Daoy (cell line): ENCODE measurements around the gene OR51B6. TPM values are rescaled to one million over a fixed set of nuclear protein-coding genes. Genes with fewer than 3 reads are reported as not detected.
"Not testable (repeated sequence)": the region's sequence is repeated elsewhere in the genome, so short reads cannot be mapped to it uniquely, and the experiment has no call there.

ENCODE experiments used
- DNase-seq: peaks from one replicate; pipeline ENCODE4 v3.0.0-alpha.2; 2015; ENCODE audit warnings: low read depth
- total RNA-seq: library from RNA; depleted of rRNA; stranded (reverse); fragments of >200 nt; shearing (Covaris generic); gene quantifications from 2 replicates; pipeline ENCODE4 v1.2.3, GENCODE V29; 2014; rRNA removed

OR51B6 gene
- total RNA-seq, 1 experiment from 2014 or later, result not detected

- DNase-seq, result not testable (repeated sequence)
Measured at GRCh38 chr11:5366365-5366764, 15.1 kb downstream of the OR51B6 start.

DNA sequence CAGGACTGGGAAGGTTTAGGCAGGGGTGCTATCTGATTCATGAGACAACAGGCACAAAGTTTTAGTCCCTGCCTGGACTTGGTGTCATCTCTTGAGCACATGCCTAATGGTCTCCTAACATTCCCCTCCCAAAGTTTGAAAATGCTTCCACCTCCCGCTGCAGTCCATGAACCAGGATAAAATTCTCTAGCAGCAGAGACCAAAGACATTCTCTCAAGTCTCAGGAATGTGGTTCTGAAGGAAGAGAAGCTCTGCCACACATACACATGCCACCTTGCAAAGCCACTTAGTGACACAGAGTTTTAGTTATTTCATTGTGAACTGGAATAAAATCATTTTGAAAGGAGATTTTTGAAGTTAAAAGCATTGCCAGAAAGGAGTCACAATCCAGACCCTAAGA lies 15.5 kb downstream of the OR51B6 start:
- no peak for DNase-seq

GRCh38 chr11:5367448-5368074 lies 16.3 kb downstream of the OR51B6 start:
- peak; percentile 6 for DNase-seq

DNA sequence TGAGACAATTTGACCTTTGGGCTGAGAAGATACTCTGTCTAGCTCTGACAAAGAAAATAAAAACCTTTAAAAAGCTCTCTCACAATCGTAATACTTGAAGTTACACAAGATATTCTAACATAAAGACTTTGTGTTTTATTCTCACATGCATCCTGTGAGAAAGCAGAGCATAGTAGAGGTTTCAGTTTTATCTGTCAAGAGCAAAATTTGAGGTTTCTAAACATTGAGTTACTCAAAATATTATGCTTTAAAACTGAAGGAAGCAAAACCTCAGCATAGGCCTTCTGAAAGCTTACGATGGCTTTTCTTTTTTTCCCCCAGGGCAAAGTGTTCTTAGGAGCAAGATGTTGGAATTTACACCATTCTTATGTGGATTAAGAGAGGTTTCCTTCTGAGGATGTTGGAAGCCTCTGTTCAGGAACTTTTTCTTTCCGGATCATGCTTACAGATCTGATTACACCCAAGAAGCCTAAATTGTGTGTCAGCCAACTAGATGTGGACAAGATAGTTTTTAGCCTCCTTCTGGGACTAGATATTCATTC lies 17.3 kb downstream of the OR51B6 start:
- no peak for DNase-seq

- no peak for DNase-seq
Measured at GRCh38 chr11:5369789-5370188, 18.5 kb downstream of the OR51B6 start.

- peak; percentile 29 for DNase-seq
Measured at GRCh38 chr11:5380740-5381342, 29.5 kb downstream of the OR51B6 start.

DNA sequence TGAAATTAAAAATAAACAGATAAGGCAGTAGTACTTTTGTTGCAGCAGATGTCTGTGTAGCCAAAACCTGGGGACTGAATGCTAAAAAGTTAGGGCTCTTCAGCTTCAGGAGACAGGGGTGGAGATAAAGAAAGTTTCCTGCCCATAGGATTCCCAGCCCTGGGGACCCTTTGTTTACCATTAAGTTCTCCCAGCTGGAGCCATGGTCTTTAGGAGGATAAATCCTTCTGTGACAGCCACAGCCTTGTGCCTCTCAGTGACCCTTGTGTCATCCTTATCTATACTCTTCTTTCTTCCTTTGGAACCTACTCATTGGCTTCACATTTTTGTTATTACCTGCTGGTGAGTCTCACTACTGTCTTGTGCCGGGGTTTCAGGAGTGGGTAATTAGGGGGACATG lies 32.3 kb downstream of the OR51B6 start, which contains the start of gene OR51M1:
Gene OR51M1 (plus strand): TSS at position 237 of the 400 bp plus-strand sequence. CDS start 5,587 bp downstream, outside the sequence.
- DNase-seq, result no peak

DNA sequence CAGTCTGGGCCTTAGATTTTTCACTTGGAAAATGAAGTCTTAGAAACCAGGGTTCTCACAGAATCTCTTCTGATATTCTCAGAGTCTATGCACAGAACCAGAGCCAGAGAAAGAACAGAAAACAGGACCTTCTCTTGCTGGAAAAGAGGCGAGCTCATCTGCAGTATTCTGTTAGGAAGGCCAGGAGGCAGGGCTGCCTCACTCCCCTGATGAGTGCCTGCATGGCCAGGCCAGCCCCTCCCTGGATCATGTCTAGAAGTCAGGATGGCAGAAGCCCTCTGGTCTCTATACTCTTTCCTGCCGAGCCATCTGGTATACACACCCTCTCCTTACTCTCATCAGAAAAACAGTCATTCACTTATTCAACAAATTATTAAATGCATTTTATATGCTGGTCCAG lies 33.0 kb downstream of the OR51B6 start:
- DNase-seq, result no peak

DNA sequence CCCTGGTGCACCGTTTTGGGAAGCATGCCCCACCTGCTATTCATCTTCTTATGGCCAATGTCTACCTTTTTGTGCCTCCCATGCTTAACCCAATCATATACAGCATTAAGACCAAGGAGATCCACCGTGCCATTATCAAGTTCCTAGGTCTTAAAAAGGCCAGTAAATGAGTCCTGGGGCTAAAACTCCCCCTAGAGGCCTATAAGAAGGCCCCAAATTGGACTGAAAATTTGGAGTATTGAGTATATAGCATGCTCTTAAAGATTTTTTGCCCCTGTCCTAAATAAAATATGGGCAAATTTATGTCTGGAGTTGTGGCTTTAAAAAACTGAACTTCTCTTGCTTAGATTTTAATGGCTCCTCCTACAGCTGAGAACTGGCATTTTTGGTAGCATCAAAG lies 38.9 kb downstream of the OR51B6 start:
- no peak for DNase-seq

- no peak for DNase-seq
Measured at GRCh38 chr11:5394091-5394490, 42.8 kb downstream of the OR51B6 start.

DNA sequence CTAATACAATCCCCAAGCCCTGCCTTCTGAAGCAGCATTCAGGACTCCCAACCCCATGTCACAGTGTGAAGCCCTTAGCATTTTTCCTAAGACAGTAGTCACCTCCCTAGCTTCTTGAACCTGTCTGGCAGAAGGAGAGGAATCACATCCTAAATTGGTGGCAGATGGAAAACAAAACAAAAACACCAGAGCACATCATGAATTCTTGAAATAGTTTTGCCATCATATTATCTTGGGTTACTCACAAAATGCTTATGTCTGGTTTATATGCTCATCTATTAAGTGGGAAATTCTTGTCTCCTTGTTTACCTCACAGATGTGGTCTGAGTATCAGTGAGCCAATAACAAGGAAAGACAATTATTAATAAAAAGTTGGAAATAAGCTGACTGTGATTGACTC lies 47.6 kb downstream of the OR51B6 start:
- no peak for DNase-seq

Other genes starting within 250 kb of the OR51B6 start
- not detected in 2 replicates for gene OR52A5, start 213.2 kb upstream of the OR51B6 start, total RNA-seq
- gene OR52A1, start 196.8 kb upstream of the OR51B6 start, total RNA-seq, result under 0.01 TPM in 1 of 2 replicates, not detected in the other
- gene OR51V1, start 150.8 kb upstream of the OR51B6 start, total RNA-seq, result not detected in 2 replicates
- not detected in 2 replicates for gene HBB, start 124.4 kb upstream of the OR51B6 start, total RNA-seq
- not detected in 2 replicates for gene HBD, start 117.0 kb upstream of the OR51B6 start, total RNA-seq
- gene HBG1, start 101.7 kb upstream of the OR51B6 start, total RNA-seq, result not detected in 2 replicates
- gene HBG2, start 96.7 kb upstream of the OR51B6 start, total RNA-seq, result not detected in 2 replicates
- gene HBE1, start 81.6 kb upstream of the OR51B6 start, total RNA-seq, result 0.42 and 1.4 TPM in 2 replicates
- not detected in 2 replicates for gene OR51B4, start 49.6 kb upstream of the OR51B6 start, total RNA-seq
- not detected in 2 replicates for gene OR51B2, start 27.2 kb upstream of the OR51B6 start, total RNA-seq
- gene OR51B5, start 8.0 kb upstream of the OR51B6 start, total RNA-seq, result 0.11 TPM in 1 of 2 replicates, not detected in the other
- gene OR51M1, start 32.3 kb downstream of the OR51B6 start, total RNA-seq, result not detected in 2 replicates
- gene OR51Q1, start 70.6 kb downstream of the OR51B6 start, total RNA-seq, result not detected in 2 replicates
- gene OR51I1, start 90.0 kb downstream of the OR51B6 start, total RNA-seq, result not detected in 2 replicates
- gene OR51I2, start 97.8 kb downstream of the OR51B6 start, total RNA-seq, result not detected in 2 replicates
- not detected in 2 replicates for gene OR52D1, start 137.2 kb downstream of the OR51B6 start, total RNA-seq
- not detected in 2 replicates for gene UBQLN3, start 158.4 kb downstream of the OR51B6 start, total RNA-seq
- gene UBQLNL, start 165.2 kb downstream of the OR51B6 start, total RNA-seq, result not detected in 2 replicates
- gene OR52H1, start 197.0 kb downstream of the OR51B6 start, total RNA-seq, result not detected in 2 replicates
- not detected in 2 replicates for gene OR52B6, start 229.4 kb downstream of the OR51B6 start, total RNA-seq
- gene TRIM6, start 245.1 kb downstream of the OR51B6 start, total RNA-seq, result 2.6 and 3.6 TPM in 2 replicates